ENCODE measurements around the gene DNASE1L3. TPM values are rescaled to one million over a fixed set of nuclear protein-coding genes. Genes with fewer than 3 reads are reported as not detected.

Gene DNASE1L3
- total and polyA plus RNA-seq, 2 of the 13 experiments (the other 11 are each of a cell fraction or from before 2014, with no cell fraction given), result 0.86 to 1.7 TPM

DNA sequence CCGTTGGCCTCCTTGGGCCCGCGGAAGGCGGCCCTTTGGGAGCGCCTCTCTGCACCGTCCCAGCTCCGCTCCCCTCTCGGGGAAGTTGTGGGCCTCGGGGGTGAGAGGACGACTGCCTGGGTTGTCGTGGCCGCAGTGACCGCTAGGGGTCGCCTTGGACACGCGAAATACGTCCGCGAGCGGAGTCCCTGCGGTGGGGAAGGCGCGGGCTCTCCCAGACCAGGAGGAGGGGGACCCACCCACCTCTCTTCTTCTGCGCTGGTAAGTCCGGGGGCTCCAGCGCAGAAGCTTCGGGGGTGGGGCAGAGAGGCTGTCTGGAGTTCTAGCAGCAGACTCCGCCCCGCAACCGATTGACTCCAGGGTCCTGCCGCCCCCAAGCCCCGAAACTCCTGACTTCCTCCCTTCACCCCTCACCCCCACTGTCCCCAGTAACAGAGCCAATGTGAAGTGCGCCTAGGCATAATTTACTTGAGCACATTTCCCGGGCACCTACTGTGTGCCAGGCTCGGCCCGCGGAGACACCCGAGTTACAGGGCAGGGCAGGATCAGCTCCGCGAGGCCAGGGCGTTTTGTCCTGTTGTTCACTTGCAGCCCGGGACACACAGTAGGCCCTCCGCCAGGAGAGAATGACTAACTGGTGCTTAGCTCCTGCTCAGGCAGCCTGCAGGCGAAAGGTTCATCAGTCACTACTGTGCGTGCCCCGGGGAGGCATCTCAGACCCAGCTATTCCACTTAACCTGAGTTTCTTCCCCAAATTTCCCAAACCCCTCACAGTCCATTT is 32.8 kb downstream of the DNASE1L3 start (continued):
- TF ChIP-seq, protein P1, sequence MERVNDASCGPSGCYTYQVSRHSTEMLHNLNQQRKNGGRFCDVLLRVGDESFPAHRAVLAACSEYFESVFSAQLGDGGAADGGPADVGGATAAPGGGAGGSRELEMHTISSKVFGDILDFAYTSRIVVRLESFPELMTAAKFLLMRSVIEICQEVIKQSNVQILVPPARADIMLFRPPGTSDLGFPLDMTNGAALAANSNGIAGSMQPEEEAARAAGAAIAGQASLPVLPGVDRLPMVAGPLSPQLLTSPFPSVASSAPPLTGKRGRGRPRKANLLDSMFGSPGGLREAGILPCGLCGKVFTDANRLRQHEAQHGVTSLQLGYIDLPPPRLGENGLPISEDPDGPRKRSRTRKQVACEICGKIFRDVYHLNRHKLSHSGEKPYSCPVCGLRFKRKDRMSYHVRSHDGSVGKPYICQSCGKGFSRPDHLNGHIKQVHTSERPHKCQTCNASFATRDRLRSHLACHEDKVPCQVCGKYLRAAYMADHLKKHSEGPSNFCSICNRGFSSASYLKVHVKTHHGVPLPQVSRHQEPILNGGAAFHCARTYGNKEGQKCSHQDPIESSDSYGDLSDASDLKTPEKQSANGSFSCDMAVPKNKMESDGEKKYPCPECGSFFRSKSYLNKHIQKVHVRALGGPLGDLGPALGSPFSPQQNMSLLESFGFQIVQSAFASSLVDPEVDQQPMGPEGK (CRISPR knock-in tag; IDR thresholded peaks at IDR 0.05), result peak; percentile 74
- TF ChIP-seq MZF1 (CRISPR knock-in tag; IDR thresholded peaks at IDR 0.05; ENCODE audit: borderline replicate concordance), result 0 out of 2 replicates have a peak, but pooled peaks have one; percentile 72
- TF ChIP-seq AGO2 (optimal IDR thresholded peaks at IDR 0.05; ENCODE audit: low read depth, low read length), result peak; percentile 62
- peak; percentile 45; the same call in 1 of the 2 replicates for TF ChIP-seq FOXO1 (CRISPR knock-in tag; IDR thresholded peaks at IDR 0.05)
- TF ChIP-seq ZNF792 (CRISPR knock-in tag; IDR thresholded peaks at IDR 0.05), result 0 out of 2 replicates have a peak, but pooled peaks have one; percentile 45
- peak; percentile 27; the same call in 1 of the 2 replicates for TF ChIP-seq KDM5B (CRISPR knock-in tag; IDR thresholded peaks at IDR 0.05; ENCODE audit: borderline replicate concordance)
- peak; percentile 45; the same call in 1 of the 2 replicates for TF ChIP-seq ZNF124 (CRISPR knock-in tag; IDR thresholded peaks at IDR 0.05)
- no peak for TF ChIP-seq SRF (IDR thresholded peaks at IDR 0.05; ENCODE audit: low read depth, low read length)
- peak; percentile 58; the same call in 1 of the 2 replicates for TF ChIP-seq BCL6 (CRISPR knock-in tag; IDR thresholded peaks at IDR 0.05)
- TF ChIP-seq GATAD1 (CRISPR knock-in tag; IDR thresholded peaks at IDR 0.05), result 0 out of 2 replicates have a peak, but pooled peaks have one; percentile 14
- no peak for TF ChIP-seq ELF4 (CRISPR knock-in tag; IDR thresholded peaks at IDR 0.05; ENCODE audit: borderline replicate concordance)
- 0 out of 2 replicates have a peak, but pooled peaks have one; percentile 6 for TF ChIP-seq ARNTL (CRISPR knock-in tag; IDR thresholded peaks at IDR 0.05)
- TF ChIP-seq ZNF333 (CRISPR knock-in tag; IDR thresholded peaks at IDR 0.05; ENCODE audit: borderline replicate concordance), result no peak
- TF ChIP-seq SOX13 (IDR thresholded peaks at IDR 0.05), result no peak
- TF ChIP-seq SOX13 (CRISPR knock-in tag; conservative IDR thresholded peaks at IDR 0.05 in 1 of 2, IDR thresholded peaks at IDR 0.05 in 1 of 2), result 0 out of 4 replicates have a peak, but pooled peaks of 1 of the 2 experiments have one; percentile 25
- TF ChIP-seq ELF3 (CRISPR knock-in tag; IDR thresholded peaks at IDR 0.05), result peak; percentile 47; the same call in 1 of the 2 replicates
- no peak for TF ChIP-seq MTF1 (CRISPR knock-in tag; IDR thresholded peaks at IDR 0.05)
- peak; percentile 45 for TF ChIP-seq PHF8 (CRISPR knock-in tag; IDR thresholded peaks at IDR 0.05)
- TF ChIP-seq ZFP91 (CRISPR knock-in tag; IDR thresholded peaks at IDR 0.05; ENCODE audit: borderline replicate concordance), result peak; percentile 71; the same call in 1 of the 2 replicates
- no peak for TF ChIP-seq DBP (CRISPR knock-in tag; IDR thresholded peaks at IDR 0.05; ENCODE audit: not compliant biosample characterization)
- no peak for TF ChIP-seq ZNF670 (CRISPR knock-in tag; IDR thresholded peaks at IDR 0.05; ENCODE audit: borderline replicate concordance)
